ENCODE results near the gene MTHFSD. TPM values are rescaled to one million over a fixed set of nuclear protein-coding genes. Genes with fewer than 3 reads are reported as not detected.

Gene MTHFSD
- total RNA-seq, 1 experiment from 2014 or later = 4.7 TPM

DNA sequence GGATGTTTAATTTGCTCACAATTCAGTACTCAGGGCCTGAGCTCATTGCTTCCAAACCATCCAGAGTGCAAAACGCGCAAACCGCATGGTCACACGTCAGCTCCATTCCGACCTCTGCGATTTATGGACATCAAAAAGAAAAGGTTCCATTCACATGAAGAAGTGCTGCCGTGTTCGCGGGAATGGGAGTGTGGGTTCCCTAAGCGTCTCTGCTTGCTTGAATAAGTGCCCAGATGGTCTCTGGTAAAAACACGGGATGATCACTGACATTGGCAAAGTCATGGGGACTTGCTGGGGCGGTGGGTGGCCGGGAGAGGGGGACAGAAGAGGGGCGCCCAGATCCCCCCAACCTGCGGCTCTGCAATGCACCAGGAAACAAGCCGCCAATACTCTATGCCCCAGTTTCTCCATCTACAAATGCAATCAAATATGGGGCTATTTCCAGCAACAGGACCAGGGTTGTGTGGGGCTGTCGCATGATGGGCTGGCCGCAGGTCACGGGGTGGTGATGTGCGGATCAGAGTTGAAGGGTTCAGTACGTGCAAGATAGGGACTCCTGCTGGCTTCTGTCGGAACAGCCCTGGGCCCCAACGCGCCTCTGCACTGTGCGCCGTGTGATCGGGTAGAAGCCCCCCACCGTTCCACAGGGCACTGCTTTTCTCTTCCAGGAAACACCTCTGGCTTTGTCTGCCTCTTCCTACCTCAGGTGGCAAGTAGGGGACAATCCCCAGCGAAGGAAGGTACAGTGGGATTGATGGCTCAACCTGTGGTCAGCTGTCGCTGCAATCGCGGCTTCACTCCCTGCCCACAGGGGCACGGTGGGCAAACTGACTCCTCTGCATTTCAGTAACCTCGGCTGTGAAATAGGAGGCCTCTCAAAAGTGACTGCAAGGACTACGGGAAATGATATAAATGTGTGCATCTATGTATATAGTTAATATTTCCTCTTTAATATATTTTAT lies 33.5 kb downstream of the MTHFSD start:
- H3K27ac ChIP-seq (ENCODE audit: insufficient read length, low read depth, low read length) = no peak overlapping the region
- no peak overlapping the region for H4K5ac ChIP-seq (ENCODE audit: insufficient read length, low read depth, low read length)
- H2BK5ac ChIP-seq (ENCODE audit: insufficient read length, low read length) = no peak overlapping the region

More for the DNA sequence above, 33.5 kb downstream of the MTHFSD start:
- H2AFZ ChIP-seq (ENCODE audit: low read length) = no peak overlapping the region
- no peak for DNase-seq
- no peaks in the 10 kb centered on the region for H3K9me3 ChIP-seq (ENCODE audit: control insufficient read depth, low read depth, low read length)
- no peak overlapping the region for H3K4me2 ChIP-seq (ENCODE audit: insufficient read depth, insufficient read length, low read length)
- H4K91ac ChIP-seq (ENCODE audit: insufficient read length, low read depth, low read length) = no peak overlapping the region
- no peak overlapping the region for H3K4ac ChIP-seq (ENCODE audit: low read depth, low read length)
- H4K20me1 ChIP-seq (ENCODE audit: control insufficient read depth, insufficient read depth, insufficient read length) = no peaks in the 10 kb centered on the region
- no CpG with 5 or more reads among the region's 35 CpGs for WGBS (ENCODE audit: extremely low coverage, insufficient read length, low lambda C conversion rate)
- no peak overlapping the region for H3K9ac ChIP-seq (ENCODE audit: extremely low read depth, insufficient read length, low read length)
- Mint-ChIP-seq H3K9me3 (peaks cover 0 to 3% of the 10 kb centered on the region in 2 experiments; a peak in 1 of 5 replicates), H3K4me3 (no peak overlapping the region; a peak in 1 of 5 replicates), H3K4me1 (peaks cover 4 to 6% of the 10 kb centered on the region in 2 experiments; a peak in 3 of 4 replicates), H3K27ac (no peak overlapping the region), H3K36me3 (ENCODE audit: insufficient read depth in 1 of 3, low read depth in 3 of 3) (no peaks in the 10 kb centered on the region), H3K27me3 (ENCODE audit: low read depth) (peaks cover 65% of the 10 kb centered on the region)
- H3K79me1 ChIP-seq (ENCODE audit: insufficient read depth, low read depth, low read length, poor library complexity, severe bottlenecking) = no peaks in the 10 kb centered on the region
- H2BK12ac ChIP-seq (ENCODE audit: insufficient read length, low read depth, low read length) = no peak overlapping the region
- no peak overlapping the region for H2BK120ac ChIP-seq (ENCODE audit: low read depth, low read length, poor library complexity, severe bottlenecking)
- H3K27me3 ChIP-seq (ENCODE audit: insufficient read depth, low read length) = peaks cover 20% of the 10 kb centered on the region
- no peaks in the 10 kb centered on the region for H3K4me1 ChIP-seq (ENCODE audit: insufficient read depth, low read length)
- H3K14ac ChIP-seq (ENCODE audit: insufficient read depth, low read length) = no peak overlapping the region
- no peak overlapping the region for H3T11ph ChIP-seq (ENCODE audit: low read length)
- no peaks in the 10 kb centered on the region for H3K79me2 ChIP-seq (ENCODE audit: insufficient read depth, low read length)
- no peak overlapping the region for H3K18ac ChIP-seq (ENCODE audit: insufficient read length, low read depth, low read length)
- no peak overlapping the region for H2AK5ac ChIP-seq (ENCODE audit: insufficient read length, low read length)
- TF ChIP-seq, protein P1, sequence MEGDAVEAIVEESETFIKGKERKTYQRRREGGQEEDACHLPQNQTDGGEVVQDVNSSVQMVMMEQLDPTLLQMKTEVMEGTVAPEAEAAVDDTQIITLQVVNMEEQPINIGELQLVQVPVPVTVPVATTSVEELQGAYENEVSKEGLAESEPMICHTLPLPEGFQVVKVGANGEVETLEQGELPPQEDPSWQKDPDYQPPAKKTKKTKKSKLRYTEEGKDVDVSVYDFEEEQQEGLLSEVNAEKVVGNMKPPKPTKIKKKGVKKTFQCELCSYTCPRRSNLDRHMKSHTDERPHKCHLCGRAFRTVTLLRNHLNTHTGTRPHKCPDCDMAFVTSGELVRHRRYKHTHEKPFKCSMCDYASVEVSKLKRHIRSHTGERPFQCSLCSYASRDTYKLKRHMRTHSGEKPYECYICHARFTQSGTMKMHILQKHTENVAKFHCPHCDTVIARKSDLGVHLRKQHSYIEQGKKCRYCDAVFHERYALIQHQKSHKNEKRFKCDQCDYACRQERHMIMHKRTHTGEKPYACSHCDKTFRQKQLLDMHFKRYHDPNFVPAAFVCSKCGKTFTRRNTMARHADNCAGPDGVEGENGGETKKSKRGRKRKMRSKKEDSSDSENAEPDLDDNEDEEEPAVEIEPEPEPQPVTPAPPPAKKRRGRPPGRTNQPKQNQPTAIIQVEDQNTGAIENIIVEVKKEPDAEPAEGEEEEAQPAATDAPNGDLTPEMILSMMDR (conservative IDR thresholded peaks at IDR 0.05) = peak; percentile 36
- no peak overlapping the region for H3K23ac ChIP-seq (ENCODE audit: insufficient read length, low read depth, low read length)
- H4K8ac ChIP-seq (replicated peaks; ENCODE audit: insufficient read length, low read depth, low read length) = no peak overlapping the region
- no peak overlapping the region for H2BK20ac ChIP-seq (ENCODE audit: low read depth, low read length, poor library complexity, severe bottlenecking)
- H2BK15ac ChIP-seq (ENCODE audit: low read depth, low read length) = no peak overlapping the region
- no peaks in the 10 kb centered on the region for H3K23me2 ChIP-seq (ENCODE audit: insufficient read length, low read depth, low read length, poor library complexity, severe bottlenecking)
- no peak overlapping the region for H3K56ac ChIP-seq (ENCODE audit: insufficient read length, low read depth, low read length)
